ENCODE results near the gene TCEAL4.

TCEAL4 gene

DNA sequence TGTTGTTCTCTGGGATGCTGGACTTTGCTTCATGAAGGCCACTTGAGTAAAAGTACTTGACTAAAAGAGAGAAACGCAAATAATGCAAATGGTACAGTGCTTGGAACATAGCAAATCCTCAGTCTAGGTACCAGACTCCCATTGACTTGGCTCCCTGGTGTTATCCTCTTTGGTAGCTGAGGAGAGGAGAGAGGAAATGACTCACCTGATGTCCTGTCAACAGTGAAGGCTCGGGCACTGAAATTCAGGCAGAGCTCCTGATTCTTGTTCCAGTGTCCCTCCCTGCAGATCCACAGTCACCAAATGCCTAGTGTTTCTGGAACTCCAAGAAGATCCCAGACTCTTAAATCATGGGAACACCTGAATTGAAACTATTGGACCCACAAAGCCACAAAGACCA, 22.5 kb upstream of the TCEAL4 start:
- TF ChIP-seq GATA3 (IDR thresholded peaks at IDR 0.05; ENCODE audit: low read depth, low read length), result no peak
- TF ChIP-seq GATA2 (IDR thresholded peaks at IDR 0.05; ENCODE audit: low read depth, low read length), result no peak

DNA sequence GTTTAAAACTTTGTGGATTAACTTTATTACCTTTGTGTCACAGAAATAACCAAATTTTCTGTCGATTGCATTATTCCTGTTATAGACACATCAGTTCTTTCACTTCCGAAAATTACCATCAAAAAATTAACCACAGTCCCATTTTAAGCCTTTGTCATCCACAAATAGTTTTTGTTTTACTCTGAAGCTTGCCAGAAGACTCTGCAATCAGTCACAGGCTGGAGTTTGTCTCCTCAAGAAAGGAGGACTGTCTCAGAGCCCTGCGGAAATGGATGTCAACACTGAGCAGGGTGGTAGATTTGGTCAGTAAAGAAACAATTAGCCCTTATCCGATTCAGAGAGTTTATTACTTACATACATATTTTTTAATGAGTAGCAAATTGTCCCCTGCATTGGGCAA, 20.1 kb upstream of the TCEAL4 start:
- TF ChIP-seq GATA3 (IDR thresholded peaks at IDR 0.05; ENCODE audit: low read depth, low read length), result no peak
- no peak for TF ChIP-seq GATA2 (IDR thresholded peaks at IDR 0.05; ENCODE audit: low read depth, low read length)

DNA sequence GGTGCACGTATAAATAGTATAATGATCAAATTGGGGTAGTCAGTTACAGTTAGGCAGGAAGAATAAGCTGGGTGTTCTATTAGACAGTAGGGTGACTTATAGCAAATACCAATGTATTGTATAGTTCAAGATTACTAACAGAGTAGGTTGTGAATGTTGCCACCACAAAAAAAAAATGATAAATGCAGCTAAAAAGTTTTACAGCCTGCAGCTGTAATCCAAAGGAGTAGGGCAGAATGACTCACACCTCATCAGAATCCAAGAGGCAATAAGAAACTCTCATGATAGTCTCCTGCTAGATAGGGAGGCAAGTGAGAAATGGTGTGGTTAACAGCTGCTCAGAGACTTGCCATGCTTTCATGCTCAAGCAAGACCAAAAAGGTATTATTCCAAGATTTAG, 19.6 kb upstream of the TCEAL4 start:
- no peak for TF ChIP-seq GATA3 (IDR thresholded peaks at IDR 0.05; ENCODE audit: low read depth, low read length)
- TF ChIP-seq GATA2 (IDR thresholded peaks at IDR 0.05; ENCODE audit: low read depth, low read length), result no peak

DNA sequence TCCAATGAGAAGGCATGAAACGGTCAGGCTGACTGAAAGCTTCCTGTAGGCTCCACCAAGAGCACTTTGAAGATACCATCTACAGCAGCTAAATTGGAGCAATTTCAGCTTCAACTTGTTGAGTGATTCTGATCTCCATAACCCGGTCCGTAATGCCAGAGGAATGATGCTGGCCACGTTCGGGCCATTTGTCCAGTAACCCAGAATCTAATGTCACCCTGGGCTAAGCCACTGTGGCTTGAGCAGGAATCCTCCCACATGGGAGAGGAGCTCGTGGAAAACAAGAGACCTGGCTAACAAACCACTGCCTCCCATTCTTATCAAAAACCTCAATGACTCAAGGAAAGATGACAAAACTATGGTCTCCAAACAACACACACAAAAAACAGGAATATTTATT, 14.2 kb upstream of the TCEAL4 start:
- no peak for TF ChIP-seq GATA3 (IDR thresholded peaks at IDR 0.05; ENCODE audit: low read depth, low read length)
- no peak for TF ChIP-seq GATA2 (IDR thresholded peaks at IDR 0.05; ENCODE audit: low read depth, low read length)

DNA sequence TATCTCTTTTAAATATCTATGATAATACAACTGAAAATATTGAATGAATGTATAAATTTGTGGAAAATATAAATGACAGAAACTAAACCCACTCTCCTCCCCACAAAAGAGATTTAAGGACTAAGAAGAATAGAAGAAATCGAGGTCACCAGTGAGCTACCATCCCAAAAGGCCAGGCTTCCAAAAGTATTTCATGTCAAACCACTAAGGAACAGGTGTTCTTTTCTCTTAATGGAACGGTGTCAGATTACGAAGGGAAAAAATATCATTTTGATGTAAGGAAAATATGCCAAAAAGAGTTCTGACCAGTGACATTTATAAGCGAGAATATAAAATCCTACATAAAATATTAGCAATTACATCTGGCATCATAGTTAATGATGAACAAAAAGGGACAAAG, 13.6 kb upstream of the TCEAL4 start:
- no peak for TF ChIP-seq GATA3 (IDR thresholded peaks at IDR 0.05; ENCODE audit: low read depth, low read length)
- no peak for TF ChIP-seq GATA2 (IDR thresholded peaks at IDR 0.05; ENCODE audit: low read depth, low read length)

DNA sequence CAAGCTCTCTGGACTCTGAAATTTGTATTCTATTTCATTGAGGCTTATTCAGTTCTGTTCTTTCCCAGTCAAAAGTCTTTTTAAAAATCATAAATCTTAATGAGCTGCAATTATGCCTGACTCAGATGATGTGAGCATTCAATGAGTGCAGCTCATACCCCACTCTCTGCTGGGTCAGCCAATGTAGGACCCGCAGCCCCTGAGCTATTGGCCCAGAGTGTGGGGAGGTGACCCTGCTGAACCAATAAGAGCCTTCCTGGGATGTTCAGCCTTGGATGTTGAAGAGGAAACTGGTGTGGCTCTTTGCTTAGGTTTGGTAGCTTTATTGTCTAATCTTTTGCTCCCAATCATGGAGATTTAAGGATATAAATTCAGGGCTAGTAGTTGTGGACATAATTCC, 12.1 kb upstream of the TCEAL4 start:
- TF ChIP-seq GATA3 (IDR thresholded peaks at IDR 0.05; ENCODE audit: low read depth, low read length), result no peak
- no peak for TF ChIP-seq GATA2 (IDR thresholded peaks at IDR 0.05; ENCODE audit: low read depth, low read length)

DNA sequence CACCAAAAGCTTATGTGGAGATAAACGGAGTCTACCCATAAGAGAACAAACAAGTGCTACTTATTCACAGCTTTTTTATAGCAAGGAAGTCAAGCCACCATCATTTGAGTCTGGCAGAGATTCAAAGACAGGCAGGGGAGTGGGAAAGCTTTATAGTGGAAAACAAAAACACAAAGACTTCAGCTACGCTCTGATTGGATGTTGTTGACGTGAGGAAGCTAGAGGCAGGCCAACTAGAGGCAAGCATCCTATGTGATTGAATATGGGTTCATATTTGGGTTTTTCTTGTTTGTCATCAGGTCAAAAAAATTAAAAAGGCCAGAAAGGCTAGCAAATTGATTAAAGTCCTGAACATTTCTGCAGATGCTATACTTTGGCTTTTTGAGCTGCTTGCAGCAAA, 719 bp upstream of the TCEAL4 start:
- TF ChIP-seq GATA3 (IDR thresholded peaks at IDR 0.05; ENCODE audit: low read depth, low read length) (no peak), GATA2 (IDR thresholded peaks at IDR 0.05; ENCODE audit: low read depth, low read length) (no peak)

DNA sequence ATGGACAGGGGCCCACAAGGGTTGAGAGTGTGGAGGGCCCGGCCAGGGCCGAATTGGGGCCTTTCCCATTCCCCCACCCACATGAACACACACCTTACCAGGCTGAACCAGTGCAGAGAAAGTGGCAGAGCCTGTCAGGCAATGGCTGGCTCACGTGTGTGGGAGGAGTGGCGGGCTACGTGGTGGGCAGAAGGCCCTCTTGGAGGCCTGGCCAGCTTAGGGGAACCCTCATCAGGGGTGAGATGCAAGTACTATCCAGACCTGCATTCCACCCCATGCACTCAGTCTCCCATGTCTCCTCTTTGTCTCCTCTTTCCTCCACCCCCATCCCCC, 965 bp downstream of the TCEAL4 start:
- TF ChIP-seq GATA2 (IDR thresholded peaks at IDR 0.05; ENCODE audit: low read depth, low read length) (no peak), GATA3 (IDR thresholded peaks at IDR 0.05; ENCODE audit: low read depth, low read length) (no peak)

DNA sequence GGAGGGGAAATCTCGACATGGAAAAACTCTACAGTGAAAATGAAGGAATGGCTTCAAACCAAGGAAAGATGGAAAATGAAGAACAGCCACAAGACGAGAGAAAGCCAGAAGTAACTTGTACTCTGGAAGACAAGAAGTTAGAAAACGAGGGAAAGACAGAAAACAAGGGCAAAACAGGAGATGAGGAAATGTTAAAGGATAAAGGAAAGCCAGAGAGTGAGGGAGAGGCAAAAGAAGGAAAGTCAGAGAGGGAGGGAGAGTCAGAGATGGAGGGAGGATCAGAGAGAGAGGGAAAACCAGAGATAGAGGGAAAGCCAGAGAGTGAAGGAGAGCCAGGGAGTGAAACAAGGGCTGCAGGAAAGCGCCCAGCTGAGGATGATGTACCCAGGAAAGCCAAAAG, 1.3 kb downstream of the TCEAL4 start:
- no peak for TF ChIP-seq GATA3 (IDR thresholded peaks at IDR 0.05; ENCODE audit: low read depth, low read length)
- no peak for TF ChIP-seq GATA2 (IDR thresholded peaks at IDR 0.05; ENCODE audit: low read depth, low read length)

DNA sequence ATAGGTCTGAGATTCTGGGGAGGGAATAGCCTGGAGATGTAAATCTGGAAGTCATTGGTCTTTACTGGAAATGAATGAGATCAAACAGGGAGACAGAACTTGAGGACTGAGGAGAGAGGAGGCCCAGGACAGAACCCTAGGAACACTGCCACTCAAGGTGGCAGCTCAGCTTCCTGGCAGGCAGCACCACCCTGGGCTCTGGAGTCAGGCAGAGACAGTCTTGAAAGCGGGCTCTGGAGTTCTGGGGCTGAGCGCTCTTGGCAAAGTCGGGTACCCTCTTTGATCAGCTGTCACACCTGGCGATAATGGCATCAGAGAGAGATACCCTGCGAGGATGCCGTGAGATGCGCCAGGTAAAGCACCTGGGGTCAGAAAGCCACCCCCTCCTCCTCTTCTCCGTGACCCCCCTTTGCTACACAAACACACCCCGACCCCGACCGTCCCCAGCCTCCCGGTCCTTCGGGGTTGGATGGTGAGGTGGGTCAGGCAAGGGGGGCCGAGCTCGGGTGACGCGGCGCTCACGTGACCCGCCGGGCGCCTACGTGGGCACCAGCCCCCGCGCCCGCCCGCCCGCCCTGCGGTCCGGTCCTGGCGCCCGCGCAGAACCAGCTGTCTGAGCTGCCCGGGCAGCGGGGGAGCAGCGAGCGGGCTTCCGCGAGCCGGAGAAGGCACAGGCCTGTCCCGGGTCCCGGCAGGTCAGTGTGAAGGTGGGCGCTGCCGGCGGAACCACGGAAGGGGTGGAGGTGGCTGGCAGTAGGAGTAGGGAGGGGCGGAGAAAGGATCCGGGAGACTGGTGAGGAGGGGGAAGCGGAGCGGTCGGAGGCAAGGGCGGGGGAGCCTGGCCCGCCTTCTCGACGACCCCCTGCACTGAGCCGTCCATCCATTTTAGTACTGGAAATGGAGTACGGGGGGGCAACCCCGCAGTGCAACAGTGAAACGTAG, 22.3 kb downstream of the TCEAL4 start, which contains the start of gene TCEAL3:
TSS of gene TCEAL3 (plus strand) at position 600 of the 942 bp plus-strand sequence. CDS start 1,102 bp downstream, outside the sequence.
- TF ChIP-seq GATA3 (IDR thresholded peaks at IDR 0.05; ENCODE audit: low read depth, low read length), result no peak
- TF ChIP-seq GATA2 (IDR thresholded peaks at IDR 0.05; ENCODE audit: low read depth, low read length), result no peak

DNA sequence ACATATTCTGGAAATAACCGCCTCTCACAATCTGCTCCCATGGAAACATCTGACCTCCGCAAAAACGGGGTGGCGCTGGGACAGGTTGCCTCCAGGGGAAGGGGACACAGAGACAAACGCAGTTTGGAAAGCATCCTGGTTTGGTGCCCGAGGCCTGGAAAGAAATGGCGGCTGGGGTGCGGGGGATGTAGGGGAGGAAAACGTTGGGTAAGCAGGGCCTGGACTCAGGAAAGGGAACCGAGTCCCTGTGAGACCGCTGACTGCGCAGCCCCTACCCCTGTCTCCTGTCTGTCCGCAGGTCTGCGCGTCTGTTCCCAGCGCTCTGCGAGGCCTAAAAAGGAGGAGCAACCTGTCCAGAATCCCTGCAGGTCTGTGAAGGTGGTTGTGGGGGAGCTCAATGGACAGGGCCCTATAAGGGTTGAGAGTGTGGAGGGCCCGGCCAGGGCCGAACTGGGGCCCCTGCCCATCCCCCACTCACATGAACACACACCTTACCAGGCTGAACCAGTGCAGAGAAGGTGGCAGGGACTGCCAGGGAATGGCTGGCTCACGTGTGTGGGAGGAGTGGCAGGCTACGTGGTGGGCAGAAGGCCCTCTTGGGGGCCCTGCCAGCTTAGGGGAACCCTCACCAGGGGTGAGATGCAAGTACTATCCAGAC, 23.1 kb downstream of the TCEAL4 start:
- TF ChIP-seq GATA3 (IDR thresholded peaks at IDR 0.05; ENCODE audit: low read depth, low read length) (no peak), GATA2 (IDR thresholded peaks at IDR 0.05; ENCODE audit: low read depth, low read length) (no peak)

DNA sequence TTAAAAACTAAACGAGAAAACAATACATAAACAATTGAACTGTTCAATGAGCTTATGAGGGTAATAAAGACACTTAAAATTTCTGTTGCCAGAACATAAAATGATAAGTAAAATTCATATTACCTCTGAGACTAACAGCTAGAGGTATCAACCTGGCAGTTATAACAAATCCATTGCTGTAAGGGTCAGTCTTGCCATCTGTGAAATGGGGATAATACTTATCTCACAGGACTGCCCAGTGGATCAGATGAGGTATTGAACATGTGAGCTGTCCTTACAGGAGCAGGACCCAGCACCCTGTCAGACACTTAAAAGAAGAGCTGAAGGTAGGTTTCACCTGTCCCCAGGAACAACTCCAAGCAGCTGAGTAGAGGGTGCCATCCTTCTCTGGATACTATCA, 25.0 kb downstream of the TCEAL4 start:
- no peak for TF ChIP-seq GATA2 (IDR thresholded peaks at IDR 0.05; ENCODE audit: low read depth, low read length)
- no peak for TF ChIP-seq GATA3 (IDR thresholded peaks at IDR 0.05; ENCODE audit: low read depth, low read length)

DNA sequence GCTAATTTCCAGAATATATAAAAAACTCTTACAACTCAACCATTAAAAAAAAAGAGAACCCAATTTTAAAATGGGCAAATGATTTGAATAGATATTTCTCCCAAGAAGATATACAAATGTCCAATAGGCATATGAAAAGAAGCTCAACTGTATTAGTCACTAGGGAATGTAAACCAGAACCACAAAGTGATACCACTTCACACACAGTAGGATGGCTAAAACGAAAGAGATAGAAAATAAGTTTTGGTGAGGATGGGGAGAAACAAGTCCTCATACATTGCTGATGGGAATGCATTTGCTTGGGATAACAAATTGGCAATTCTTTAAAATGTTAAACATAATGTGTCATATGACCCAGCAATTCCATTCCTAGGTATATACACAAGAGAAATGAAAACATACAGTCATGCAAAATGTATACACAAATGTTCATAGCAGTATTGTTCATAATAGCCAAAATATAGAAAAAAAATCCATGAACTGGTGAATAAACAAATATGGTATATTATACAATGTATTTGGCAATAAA, 28.1 kb downstream of the TCEAL4 start:
- TF ChIP-seq GATA2 (IDR thresholded peaks at IDR 0.05; ENCODE audit: low read depth, low read length) (no peak), GATA3 (IDR thresholded peaks at IDR 0.05; ENCODE audit: low read depth, low read length) (no peak)

DNA sequence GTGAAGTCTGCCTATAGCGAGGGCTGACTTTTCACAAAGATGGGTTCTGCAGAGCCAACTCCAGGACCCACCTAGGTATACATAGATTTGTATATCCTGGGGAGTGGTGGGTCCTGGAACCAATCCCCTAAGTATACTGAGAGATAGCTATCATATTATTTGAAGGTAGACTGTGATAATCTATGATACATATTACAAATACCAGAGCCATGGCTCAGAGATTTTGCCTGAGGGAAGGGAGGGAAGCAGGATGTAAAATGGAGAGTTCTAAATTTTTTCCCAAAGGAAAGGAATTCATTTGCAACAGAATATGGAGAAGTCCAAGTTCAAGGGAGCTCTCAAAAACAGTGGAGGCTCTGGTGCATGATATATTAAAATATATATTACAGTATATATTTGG, 29.7 kb downstream of the TCEAL4 start:
- no peak for TF ChIP-seq GATA3 (IDR thresholded peaks at IDR 0.05; ENCODE audit: low read depth, low read length)
- TF ChIP-seq GATA2 (IDR thresholded peaks at IDR 0.05; ENCODE audit: low read depth, low read length), result no peak

All from SH-SY5Y (cell line).